OCI-M1 (cell line): Measurements from ENCODE around the gene GADD45A.

ENCODE experiments used
- DNase-seq: peaks from one replicate; lab custom pipeline; 2025; lab: John Stamatoyannopoulos, UW

The GADD45A gene

GRCh38 chr1:67689267-67690017 lies 4.4 kb downstream of the GADD45A start:
- DNase-seq = no peak

GRCh38 chr1:67690018-67690363 lies 5.0 kb downstream of the GADD45A start:
- DNase-seq = no peak

GRCh38 chr1:67690411-67690810 lies 5.4 kb downstream of the GADD45A start:
- DNase-seq = no peak

- DNase-seq = no peak
Measured at GRCh38 chr1:67691712-67692111, 6.7 kb downstream of the GADD45A start.

GRCh38 chr1:67695963-67696362 lies 11.0 kb downstream of the GADD45A start:
- peak; percentile 15 for DNase-seq

- no peak for DNase-seq
Measured at GRCh38 chr1:67696708-67697107, 11.7 kb downstream of the GADD45A start.

- DNase-seq = no peak
Measured at GRCh38 chr1:67700220-67700619, 15.2 kb downstream of the GADD45A start.

GRCh38 chr1:67700692-67701410 lies 15.8 kb downstream of the GADD45A start:
- DNase-seq = peak; percentile 68

GRCh38 chr1:67701876-67702275 lies 16.9 kb downstream of the GADD45A start:
- DNase-seq = no peak

- no peak for DNase-seq
Measured at GRCh38 chr1:67704351-67704750, 19.4 kb downstream of the GADD45A start.

GRCh38 chr1:67705735-67706453 lies 20.9 kb downstream of the GADD45A start:
- no peak for DNase-seq

GRCh38 chr1:67708606-67709005 lies 23.6 kb downstream of the GADD45A start:
- no peak for DNase-seq

GRCh38 chr1:67710417-67710816 lies 25.4 kb downstream of the GADD45A start:
- DNase-seq = no peak

- DNase-seq = peak; percentile 62
Measured at GRCh38 chr1:67711158-67711854, 26.3 kb downstream of the GADD45A start.

- DNase-seq = peak; percentile 69
Measured at GRCh38 chr1:67711855-67712212, 26.8 kb downstream of the GADD45A start.

GRCh38 chr1:67713057-67713846 lies 28.3 kb downstream of the GADD45A start:
- peak; percentile 76 for DNase-seq

- DNase-seq = no peak
Measured at GRCh38 chr1:67715819-67716218, 30.8 kb downstream of the GADD45A start.

- DNase-seq = no peak
Measured at GRCh38 chr1:67716800-67717199, 31.8 kb downstream of the GADD45A start.

- no peak for DNase-seq
Measured at GRCh38 chr1:67717876-67718275, 32.9 kb downstream of the GADD45A start.

- no peak for DNase-seq
Measured at GRCh38 chr1:67719329-67720196, 34.6 kb downstream of the GADD45A start.

GRCh38 chr1:67721112-67721511 lies 36.1 kb downstream of the GADD45A start:
- no peak for DNase-seq
